M059J (cell line): Measurements from ENCODE around the gene CTRB2. TPM values are rescaled to one million over a fixed set of nuclear protein-coding genes. Genes with fewer than 3 reads are reported as not detected.

Experiments
- DNase-seq: peaks from one replicate; pipeline ENCODE4 v3.0.0-alpha.2; 2012; ENCODE audit warnings: low read depth
- total RNA-seq: library from RNA; depleted of rRNA; stranded (reverse); fragments of >200 nt; shearing (Covaris generic); gene quantifications from 2 replicates; pipeline ENCODE4 v1.2.3, GENCODE V29; 2014; rRNA removed

CTRB2 gene
- total RNA-seq, 1 experiment from 2014 or later = not detected

DNA sequence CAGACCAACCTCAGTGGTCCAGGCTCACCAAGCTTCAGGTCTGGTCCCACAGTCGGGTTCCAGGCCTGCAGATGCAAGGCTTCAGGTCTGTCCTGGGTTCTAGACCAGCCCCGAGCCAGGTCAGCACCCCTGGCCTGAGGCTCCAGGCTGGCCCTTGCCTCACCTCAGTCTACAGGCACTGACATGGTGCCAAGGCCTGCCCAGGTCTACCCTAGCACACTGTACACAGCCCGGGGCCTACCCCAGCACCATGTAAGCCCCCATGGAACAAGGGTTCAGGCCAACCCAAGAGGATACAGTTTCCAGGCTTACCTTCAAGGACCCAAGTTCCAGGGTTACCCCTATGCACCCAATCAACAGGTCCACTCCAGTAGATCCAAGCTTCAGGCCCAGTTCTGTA, 31.9 kb downstream of the CTRB2 start:
- DNase-seq = no peak

DNA sequence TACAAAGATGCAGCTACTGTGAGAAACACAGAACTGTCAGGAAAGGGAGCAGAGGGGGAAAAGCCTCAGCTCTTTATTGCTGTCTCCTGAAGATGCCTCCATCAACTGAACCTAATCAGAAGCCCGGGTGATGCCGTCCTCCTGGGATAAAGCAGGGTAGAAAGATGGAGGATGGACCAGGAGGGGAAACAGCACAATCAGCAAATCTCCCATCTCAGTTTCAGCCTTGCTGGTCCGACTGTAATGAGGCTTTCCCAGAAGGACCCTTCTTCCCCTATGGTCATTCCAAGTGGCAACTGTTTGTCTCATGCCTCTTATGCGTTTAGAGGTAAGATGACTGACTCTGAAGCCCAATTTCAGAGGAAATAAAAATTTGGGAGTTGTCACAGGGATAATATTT, 34.4 kb downstream of the CTRB2 start:
- no peak for DNase-seq

DNA sequence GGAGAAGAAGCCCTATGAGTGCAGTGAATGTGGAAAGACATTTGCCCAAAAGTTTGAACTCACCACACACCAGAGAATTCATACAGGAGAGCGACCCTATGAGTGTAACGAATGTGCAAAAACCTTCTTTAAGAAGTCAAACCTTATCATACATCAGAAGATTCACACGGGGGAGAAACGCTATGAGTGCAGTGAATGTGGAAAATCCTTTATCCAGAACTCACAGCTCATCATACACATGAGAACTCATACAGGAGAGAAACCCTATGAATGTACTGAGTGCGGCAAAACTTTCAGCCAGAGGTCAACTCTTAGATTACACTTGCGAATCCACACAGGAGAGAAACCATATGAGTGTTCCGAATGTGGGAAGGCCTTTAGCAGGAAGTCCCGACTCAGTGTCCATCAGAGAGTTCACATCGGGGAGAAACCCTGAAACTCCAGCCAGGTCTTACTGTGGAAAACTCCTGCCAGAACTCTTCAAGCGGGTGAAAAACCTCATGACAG, 37.0 kb downstream of the CTRB2 start:
- DNase-seq = no peak

DNA sequence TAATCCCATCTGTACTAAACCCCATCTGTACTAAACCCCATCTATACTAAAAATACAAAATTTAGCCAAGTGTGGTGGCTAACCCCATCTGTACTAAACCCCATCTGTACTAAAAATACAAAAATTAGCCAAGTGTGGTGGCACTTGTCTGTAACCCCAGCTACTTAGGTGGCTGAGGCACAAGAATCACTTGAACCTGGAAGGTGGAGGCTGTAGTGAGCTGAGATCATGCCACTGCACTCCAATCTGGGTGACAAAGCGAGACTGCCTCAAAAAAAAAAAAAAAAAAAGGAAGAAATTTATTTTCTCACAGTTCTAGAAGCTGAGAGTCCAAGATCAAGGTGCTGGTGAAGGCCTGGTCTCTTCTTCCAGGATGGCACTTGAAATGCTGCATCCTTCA, 46.6 kb downstream of the CTRB2 start:
- no peak for DNase-seq

Other genes with a start within 250 kb of the CTRB2 start
- 6.4 and 32.0 TPM in 2 replicates for gene WDR59, start 222.0 kb downstream of the CTRB2 start, total RNA-seq
- gene ZNRF1, start 208.1 kb downstream of the CTRB2 start, total RNA-seq = 13.6 and 19.3 TPM in 2 replicates
- 0.42 TPM in 2 replicates for gene LDHD, start 90.4 kb downstream of the CTRB2 start, total RNA-seq
- 14.4 and 14.6 TPM in 2 replicates for gene ZFP1, start 58.6 kb downstream of the CTRB2 start, total RNA-seq
- not detected in 2 replicates for gene CTRB1, start 11.8 kb upstream of the CTRB2 start, total RNA-seq
- 47.3 and 80.5 TPM in 2 replicates for gene BCAR1, start 44.5 kb upstream of the CTRB2 start, total RNA-seq
- gene CFDP1, start 226.3 kb upstream of the CTRB2 start, total RNA-seq = 91.3 and 111 TPM in 2 replicates